ENCODE measurements around the gene CCDC15.

- TF ChIP-seq CTCF (IDR thresholded peaks at IDR 0.05; ENCODE audit: poor library complexity) (no peak), EZH2phosphoT487 (IDR thresholded peaks at IDR 0.05; ENCODE audit: low read depth, severe bottlenecking, unreplicated experiment) (no peak), EZH2 (IDR thresholded peaks at IDR 0.05; ENCODE audit: borderline replicate concordance) (no peak)
These were observed 134.8 kb downstream of the CCDC15 start for GRCh38 chr11:125088576-125089455.
